ENCODE data around the gene LAMP1. TPM values are rescaled to one million over a fixed set of nuclear protein-coding genes. Genes with fewer than 3 reads are reported as not detected.
"Not testable (repeated sequence)": the region's sequence is repeated elsewhere in the genome, so short reads cannot be mapped to it uniquely, and the experiment has no call there.

Gene LAMP1
- total RNA-seq, 1 donor from 2014 or later, result 116 TPM

- H3K4me1 Mint-ChIP-seq, result no peaks in the 10 kb centered on the region
- TF ChIP-seq CTCF (IDR thresholded peaks at IDR 0.05; ENCODE audit: unreplicated experiment), result no peak
- H3K9me3 Mint-ChIP-seq, result no peaks in the 10 kb centered on the region
- no peak overlapping the region for H3K4me3 Mint-ChIP-seq
- no peaks in the 10 kb centered on the region for H3K27me3 Mint-ChIP-seq (ENCODE audit: low read depth)
- no peak for DNase-seq (ENCODE audit: low spot score in 2 of 2, unreplicated experiment in 2 of 2)
- H3K27ac Mint-ChIP-seq, result no peak overlapping the region
- H3K36me3 Mint-ChIP-seq, result peaks cover 38% of the 10 kb centered on the region
Observed at GRCh38 chr13:113343692-113343968, 46.6 kb downstream of the LAMP1 start.

GRCh38 chr13:113345486-113345885 is 48.4 kb downstream of the LAMP1 start:
- peaks cover 34% of the 10 kb centered on the region for H3K36me3 Mint-ChIP-seq
- no peak overlapping the region for H3K27ac Mint-ChIP-seq
- no peaks in the 10 kb centered on the region for H3K9me3 Mint-ChIP-seq

DNA sequence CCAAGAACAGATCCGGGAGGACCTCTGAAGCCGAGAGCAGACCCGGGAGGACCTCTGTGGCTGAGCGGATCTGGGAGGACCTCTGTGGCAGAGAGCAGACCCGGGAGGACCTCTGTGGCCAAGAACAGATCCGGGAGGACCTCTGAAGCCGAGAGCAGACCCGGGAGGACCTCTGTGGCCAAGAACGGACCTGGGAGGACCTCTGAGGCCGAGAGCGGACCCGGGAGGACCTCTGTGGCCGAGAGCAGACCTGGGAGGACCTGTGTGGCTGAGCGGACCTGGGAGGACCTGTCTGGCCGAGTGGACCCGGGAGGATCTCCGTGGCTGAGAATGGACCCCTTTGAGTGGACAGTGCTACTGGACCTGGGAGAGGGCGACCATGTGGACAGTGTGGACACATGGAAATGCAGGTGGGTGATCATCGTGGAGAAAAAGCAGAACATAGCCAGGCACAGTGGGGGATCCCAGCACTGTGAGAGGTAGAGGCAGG is 50.7 kb downstream of the LAMP1 start:
- H3K27me3 Mint-ChIP-seq (ENCODE audit: low read depth); H3K4me3 Mint-ChIP-seq; H3K4me1 Mint-ChIP-seq; H3K9me3 Mint-ChIP-seq; H3K27ac Mint-ChIP-seq; DNase-seq (ENCODE audit: low spot score in 2 of 2, unreplicated experiment in 2 of 2): not testable (repeated sequence)
- H3K36me3 Mint-ChIP-seq, result peaks cover 24% of the 10 kb centered on the region

More at GRCh38 chr13:113345486-113345885, 48.4 kb downstream of the LAMP1 start:
- TF ChIP-seq CTCF (IDR thresholded peaks at IDR 0.05; ENCODE audit: unreplicated experiment), result no peak
- no peak overlapping the region for H3K4me3 Mint-ChIP-seq
- no peaks in the 10 kb centered on the region for H3K4me1 Mint-ChIP-seq
- no peak for DNase-seq (ENCODE audit: low spot score in 2 of 2, unreplicated experiment in 2 of 2)
- no peaks in the 10 kb centered on the region for H3K27me3 Mint-ChIP-seq (ENCODE audit: low read depth)

- no peak overlapping the region for H3K4me3 Mint-ChIP-seq
- no peak overlapping the region for H3K27ac Mint-ChIP-seq
- no peaks in the 10 kb centered on the region for H3K27me3 Mint-ChIP-seq (ENCODE audit: low read depth)
- TF ChIP-seq CTCF (IDR thresholded peaks at IDR 0.05; ENCODE audit: unreplicated experiment), result no peak
- no peak for DNase-seq (ENCODE audit: low spot score in 2 of 2, unreplicated experiment in 2 of 2)
- no peaks in the 10 kb centered on the region for H3K9me3 Mint-ChIP-seq
- H3K4me1 Mint-ChIP-seq, result no peaks in the 10 kb centered on the region
- H3K36me3 Mint-ChIP-seq, result peaks cover 22% of the 10 kb centered on the region
Observed at GRCh38 chr13:113348591-113348990, 51.6 kb downstream of the LAMP1 start.

DNA sequence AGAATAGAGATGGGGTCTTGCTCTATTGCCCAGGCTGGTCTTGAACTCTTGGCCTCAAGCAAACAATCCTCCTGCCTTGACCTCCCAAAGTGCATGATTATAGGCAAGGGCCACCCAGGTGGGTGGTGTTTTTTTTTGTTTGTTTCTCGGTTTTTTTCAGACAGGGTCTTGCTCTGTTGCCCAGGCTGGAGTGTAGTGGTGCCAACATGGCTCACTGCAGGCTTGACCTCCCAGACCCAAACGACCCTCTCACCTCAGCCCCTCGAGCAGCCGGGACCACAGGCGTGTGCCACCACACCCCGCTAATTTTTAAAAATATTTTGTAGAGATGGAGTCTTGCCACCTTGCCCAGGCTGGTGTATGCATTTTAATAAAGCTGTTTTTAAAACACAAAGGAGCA is 52.0 kb downstream of the LAMP1 start:
- H3K36me3 Mint-ChIP-seq, result peaks cover 20% of the 10 kb centered on the region
- TF ChIP-seq CTCF (IDR thresholded peaks at IDR 0.05; ENCODE audit: unreplicated experiment), result no peak
- H3K4me3 Mint-ChIP-seq, result no peak overlapping the region
- no peaks in the 10 kb centered on the region for H3K27me3 Mint-ChIP-seq (ENCODE audit: low read depth)
- DNase-seq (ENCODE audit: low spot score in 2 of 2, unreplicated experiment in 2 of 2), result no peak
- no peaks in the 10 kb centered on the region for H3K4me1 Mint-ChIP-seq
- H3K9me3 Mint-ChIP-seq, result no peaks in the 10 kb centered on the region
- no peak overlapping the region for H3K27ac Mint-ChIP-seq

DNA sequence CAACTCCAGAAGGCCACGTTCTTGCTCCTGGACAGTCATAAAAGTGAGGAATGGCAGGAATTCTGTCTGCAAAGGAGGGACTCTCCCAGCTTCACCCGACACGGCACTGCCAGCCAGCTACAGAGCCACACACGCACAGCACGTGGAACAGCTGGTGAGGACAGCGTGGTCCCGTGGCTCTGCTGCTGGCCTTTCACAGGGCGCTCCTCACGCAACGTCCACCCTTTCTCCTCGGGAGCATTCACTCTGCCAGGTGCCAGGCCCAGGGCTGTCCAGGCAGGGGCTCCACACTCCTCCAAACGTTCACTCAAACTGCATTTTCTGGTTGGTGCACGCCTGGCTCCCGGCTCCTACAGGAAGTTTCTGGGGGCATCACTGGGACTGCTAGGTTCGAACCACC is 52.5 kb downstream of the LAMP1 start:
- DNase-seq (ENCODE audit: low spot score in 2 of 2, unreplicated experiment in 2 of 2), result no peak
- no peak for TF ChIP-seq CTCF (IDR thresholded peaks at IDR 0.05; ENCODE audit: unreplicated experiment)

More for the DNA sequence above, 52.5 kb downstream of the LAMP1 start:
- Mint-ChIP-seq H3K4me1 (no peaks in the 10 kb centered on the region), H3K36me3 (peaks cover 20% of the 10 kb centered on the region), H3K4me3 (no peak overlapping the region), H3K27ac (no peak overlapping the region), H3K9me3 (no peaks in the 10 kb centered on the region), H3K27me3 (ENCODE audit: low read depth) (no peaks in the 10 kb centered on the region)

Measured in mesothelial cell of epicardium (in vitro differentiated cells).